Smooth muscle cell (in vitro differentiated cells): ENCODE measurements around the gene DHRS13. TPM values are rescaled to one million over a fixed set of nuclear protein-coding genes. Genes with fewer than 3 reads are reported as not detected.
"Not testable (repeated sequence)": the region's sequence is repeated elsewhere in the genome, so short reads cannot be mapped to it uniquely, and the experiment has no call there.

Experiments
- DNase-seq: peaks from one replicate; lab custom pipeline; 2025; ENCODE audit not compliant: unreplicated experiment; lab: John Stamatoyannopoulos, UW
- H2AFZ ChIP-seq: fragments of 200-600 bp; sonication (generic); 2 replicates; pipeline ENCODE4 v1.6.0; 2016; ENCODE audit warnings: antibody characterized with exemption, low read depth, mild to moderate bottlenecking
- H3F3A ChIP-seq: fragments of 200-600 bp; sonication (generic); 2 replicates; pipeline ENCODE4 v1.6.0; 2017; ENCODE audit warnings: antibody characterized with exemption, low read depth
- H3K27ac ChIP-seq: fragments of 200-600 bp; sonication (generic); 2 replicates; pipeline ENCODE4 v1.5.1; 2016; ENCODE audit warnings: low read depth, mild to moderate bottlenecking
- H3K27me3 ChIP-seq: fragments of 200-600 bp; sonication (generic); 2 replicates; pipeline ENCODE4 v1.6.1; 2016; ENCODE audit warnings: low read depth, mild to moderate bottlenecking
- H3K36me3 ChIP-seq: fragments of 200-600 bp; sonication (generic); 2 replicates; pipeline ENCODE4 v1.5.1; 2016; ENCODE audit warnings: low read depth
- H3K4me1 ChIP-seq: fragments of 200-600 bp; sonication (generic); 2 replicates; pipeline ENCODE4 v1.5.1; 2016; ENCODE audit warnings: low read depth
- H3K4me2 ChIP-seq: fragments of 200-600 bp; sonication (generic); 2 replicates; pipeline ENCODE4 v1.6.0; 2016; ENCODE audit warnings: mild to moderate bottlenecking
- H3K4me3 ChIP-seq: fragments of 200-600 bp; sonication (generic); 2 replicates; pipeline ENCODE4 v1.5.1; 2016; ENCODE audit warnings: mild to moderate bottlenecking
- H3K79me2 ChIP-seq: fragments of 200-600 bp; sonication (generic); 2 replicates; pipeline ENCODE4 v1.6.0; 2016; ENCODE audit warnings: low read depth, mild to moderate bottlenecking
- H3K9ac ChIP-seq: fragments of 200-600 bp; sonication (generic); 2 replicates; pipeline ENCODE4 v1.6.0; 2016; ENCODE audit warnings: low read depth
- H3K9me3 ChIP-seq: fragments of 200-600 bp; sonication (generic); replicated peaks from 2 replicates; pipeline ENCODE4 v1.5.1; 2016; ENCODE audit warnings: low read depth
- H4K20me1 ChIP-seq: fragments of 200-600 bp; sonication (generic); 2 replicates; pipeline ENCODE4 v1.6.0; 2016; ENCODE audit warnings: low read depth
- CTCF ChIP-seq: fragments of 200-600 bp; sonication (generic); IDR thresholded peaks from 2 replicates; pipeline ENCODE4 v1.5.1; 2017; ENCODE audit warnings: borderline replicate concordance, mild to moderate bottlenecking, antibody characterized with exemption; ENCODE audit not compliant: insufficient read depth, poor library complexity, severe bottlenecking
- WGBS: methylation state at CpG from one replicate; pipeline ENCODE4 v1.1.7; 2016; ENCODE audit warnings: low lambda C conversion rate; 5-methylcytosine and 5-hydroxymethylcytosine counted together
- polyA plus RNA-seq: library from polyadenylated mRNA; unstranded; fragments of >200 nt; fragmentation: Nextera tagmentation; extraction: Ambion mirVana; gene quantifications from 2 replicates; pipeline ENCODE4 v1.2.1, GENCODE V29; 2016
- total RNA-seq: library from RNA; depleted of rRNA; stranded (reverse); fragments of >200 nt; gene quantifications from 2 replicates; pipeline ENCODE4 v1.2.3, GENCODE V29; 2014

The DHRS13 gene
- total and polyA plus RNA-seq, 2 experiments from 2014 or later, result 6.0 to 10.1 TPM

GRCh38 chr17:28937044-28937729 lies 34.3 kb upstream of the DHRS13 start:
- H3K4me3 ChIP-seq, result no peak overlapping the region
- H3F3A ChIP-seq, result no peaks in the 10 kb centered on the region
- no peak overlapping the region for H2AFZ ChIP-seq
- TF ChIP-seq CTCF, result no peak
- peaks cover 100% of the 10 kb centered on the region for H4K20me1 ChIP-seq
- no peaks in the 10 kb centered on the region for H3K36me3 ChIP-seq
- H3K27ac ChIP-seq, result no peak overlapping the region
- H3K9me3 ChIP-seq, result no peaks in the 10 kb centered on the region
- peaks cover 99% of the 10 kb centered on the region for H3K79me2 ChIP-seq
- no peak for DNase-seq
- WGBS, result 84% methylated on average over 5 of the region's 5 CpGs
- H3K4me1 ChIP-seq, result peaks cover 43% of the 10 kb centered on the region
- H3K9ac ChIP-seq, result no peak overlapping the region
- no peak overlapping the region for H3K4me2 ChIP-seq
- H3K27me3 ChIP-seq, result no peaks in the 10 kb centered on the region

- Histone ChIP-seq H3K9ac (no peak overlapping the region), H3K27ac (no peak overlapping the region), H3K4me3 (no peak overlapping the region), H4K20me1 (peaks cover 100% of the 10 kb centered on the region), H3K36me3 (no peaks in the 10 kb centered on the region), H3K79me2 (peaks cover 99% of the 10 kb centered on the region), H3K4me1 (peaks cover 37% of the 10 kb centered on the region), H3F3A (no peaks in the 10 kb centered on the region), H3K4me2 (no peak overlapping the region), H2AFZ (no peak overlapping the region), H3K9me3 (no peaks in the 10 kb centered on the region), H3K27me3 (no peaks in the 10 kb centered on the region)
- no peak for DNase-seq
- WGBS, result 96% methylated on average over 8 of the region's 8 CpGs
- no peak for TF ChIP-seq CTCF
Measured at GRCh38 chr17:28935744-28936460, 33.0 kb upstream of the DHRS13 start.

- Histone ChIP-seq H3K79me2 (peaks cover 99% of the 10 kb centered on the region), H3K4me1 (peaks cover 23% of the 10 kb centered on the region), H4K20me1 (peaks cover 100% of the 10 kb centered on the region)
- not testable (repeated sequence) for H3K27ac ChIP-seq, DNase-seq, H3F3A ChIP-seq, H3K36me3 ChIP-seq, H3K9ac ChIP-seq, H2AFZ ChIP-seq, H3K27me3 ChIP-seq, H3K4me3 ChIP-seq, H3K4me2 ChIP-seq, H3K9me3 ChIP-seq
- WGBS, result 96% methylated on average over 8 of the region's 8 CpGs
Measured at GRCh38 chr17:28934508-28934907, 31.6 kb upstream of the DHRS13 start.

GRCh38 chr17:28929787-28930186 lies 26.9 kb upstream of the DHRS13 start:
- no peak overlapping the region for H3K9ac ChIP-seq
- peaks cover 16% of the 10 kb centered on the region for H3F3A ChIP-seq
- no peak for TF ChIP-seq CTCF
- peaks cover 100% of the 10 kb centered on the region for H4K20me1 ChIP-seq
- no peak overlapping the region for H3K4me3 ChIP-seq
- no peaks in the 10 kb centered on the region for H3K4me1 ChIP-seq
- H2AFZ ChIP-seq, result no peak overlapping the region
- H3K27me3 ChIP-seq, result no peaks in the 10 kb centered on the region
- no peak overlapping the region for H3K4me2 ChIP-seq
- 91% methylated on average over 2 of the region's 2 CpGs for whole genome bisulfite sequencing
- no peak overlapping the region for H3K27ac ChIP-seq
- DNase-seq, result no peak
- no peaks in the 10 kb centered on the region for H3K9me3 ChIP-seq
- no peaks in the 10 kb centered on the region for H3K36me3 ChIP-seq
- peaks cover 74% of the 10 kb centered on the region for H3K79me2 ChIP-seq
